Muscle layer of duodenum (tissue), 2 donors: ENCODE results near the gene ROBO2.

Source experiments
- H3K27ac ChIP-seq: one replicate; pipeline ENCODE4 v1.7.0; 2013; ENCODE audit warnings: mild to moderate bottlenecking, low read length
- H3K27me3 ChIP-seq: one replicate; pipeline ENCODE4 v1.7.0; 2013; ENCODE audit warnings: low read depth, mild to moderate bottlenecking, control low read depth, low read length
- H3K36me3 ChIP-seq, 2 donors: one replicate each; pipeline ENCODE4 v1.7.0; 2013; ENCODE audit warnings: low read length in 2 of 2, control low read depth in 1 of 2, mild to moderate bottlenecking in 1 of 2; ENCODE audit not compliant: insufficient read depth in 2 of 2, control insufficient read depth in 1 of 2
- H3K4me1 ChIP-seq, 2 donors: one replicate each; pipeline ENCODE4 v1.7.0; 2013; ENCODE audit warnings: low read length in 2 of 2, mild to moderate bottlenecking in 2 of 2, control low read depth in 1 of 2, moderate library complexity in 1 of 2; ENCODE audit not compliant: insufficient read depth in 2 of 2, control insufficient read depth in 1 of 2
- H3K4me3 ChIP-seq, 2 donors: one replicate each; pipeline ENCODE4 v1.7.0; 2013; ENCODE audit warnings: low read length in 2 of 2, low read depth in 1 of 2, mild to moderate bottlenecking in 1 of 2
- H3K9me3 ChIP-seq, 2 donors: one replicate each; pipeline ENCODE4 v1.7.0; 2013; ENCODE audit warnings: low read length in 2 of 2, control low read depth in 1 of 2, mild to moderate bottlenecking in 1 of 2; ENCODE audit not compliant: control insufficient read depth in 1 of 2
- donor health status: healthy.

The ROBO2 gene

DNA sequence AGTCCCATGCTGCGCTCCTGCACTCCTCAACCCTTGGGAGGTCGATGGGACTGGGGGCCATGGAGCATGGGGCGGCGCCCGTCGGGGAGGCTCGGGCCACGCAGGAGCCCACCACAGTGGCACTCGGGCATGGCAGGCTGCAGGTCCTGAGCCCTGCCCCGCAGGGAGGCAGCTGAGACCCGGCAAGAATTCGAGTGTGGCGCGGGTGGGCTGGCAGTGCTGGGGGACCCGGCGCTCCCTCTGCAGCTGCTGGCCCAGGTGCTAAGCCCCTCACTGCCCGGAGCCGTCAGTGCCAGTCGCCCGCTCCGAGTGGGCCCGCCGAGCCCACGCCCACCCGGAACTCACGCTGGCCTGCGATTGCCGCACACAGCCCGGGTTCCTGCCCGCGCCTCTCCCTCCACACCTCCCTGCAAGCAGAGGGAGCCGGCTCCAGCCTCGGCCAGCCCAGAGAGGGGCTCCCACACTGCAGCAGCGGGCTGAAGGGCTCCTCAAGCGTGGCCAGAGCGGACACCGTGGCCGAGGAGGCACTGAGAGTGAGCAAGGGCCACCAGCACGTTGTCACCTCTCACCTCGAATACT lies 200.3 kb downstream of the ROBO2 start:
- H3K27ac ChIP-seq: no peak overlapping the region
- H3K36me3 ChIP-seq: no peaks in the 10 kb centered on the region
- H3K4me1 ChIP-seq: no peaks in the 10 kb centered on the region
- H3K4me3 ChIP-seq: no peak overlapping the region
- H3K9me3 ChIP-seq: no peaks in the 10 kb centered on the region
- no peaks in the 10 kb centered on the region for H3K27me3 ChIP-seq

DNA sequence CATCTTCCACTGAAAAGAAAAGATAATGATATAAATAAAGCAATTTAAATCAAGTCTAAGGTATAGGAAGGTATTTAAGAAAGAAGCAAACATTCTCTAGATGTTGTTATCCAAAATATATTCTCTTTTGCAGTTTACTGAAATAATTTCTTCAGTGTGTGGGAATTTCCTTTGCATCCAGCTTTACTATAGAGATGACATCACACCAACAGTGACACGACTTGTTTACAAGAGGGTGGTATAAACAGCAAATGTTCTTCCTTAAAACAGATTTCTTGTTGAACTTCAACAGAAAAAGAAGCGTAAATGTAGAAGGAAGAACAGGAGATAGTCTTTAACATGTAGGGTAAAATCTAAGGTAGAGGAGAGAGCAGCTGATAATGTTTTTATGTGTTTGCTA lies 202.5 kb downstream of the ROBO2 start:
- Histone ChIP-seq H3K36me3 (no peaks in the 10 kb centered on the region), H3K27ac (no peak overlapping the region), H3K4me3 (no peak overlapping the region), H3K9me3 (no peaks in the 10 kb centered on the region), H3K27me3 (no peaks in the 10 kb centered on the region), H3K4me1 (no peaks in the 10 kb centered on the region)

DNA sequence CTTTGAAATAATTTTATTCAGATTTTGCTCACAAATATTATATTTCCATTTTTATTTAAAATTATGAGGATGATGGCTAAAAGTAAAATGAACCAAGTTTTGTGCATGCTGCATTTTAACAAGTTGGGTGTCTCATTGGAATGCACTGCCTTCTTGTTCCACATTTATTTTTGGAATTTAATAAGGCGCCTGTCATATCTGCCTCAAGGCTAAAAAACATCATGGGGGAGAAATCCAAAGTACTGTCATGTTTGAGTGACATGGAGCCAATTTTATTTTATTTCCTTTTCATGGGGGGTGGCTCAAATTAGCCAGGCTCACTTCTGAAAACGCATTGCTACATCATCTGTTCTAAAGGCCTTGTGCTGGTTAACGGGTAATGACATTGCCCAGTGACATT lies 205.1 kb downstream of the ROBO2 start:
- no peaks in the 10 kb centered on the region for H3K4me1 ChIP-seq
- no peak overlapping the region for H3K27ac ChIP-seq
- H3K36me3 ChIP-seq: no peaks in the 10 kb centered on the region
- no peaks in the 10 kb centered on the region for H3K27me3 ChIP-seq
- no peak overlapping the region for H3K4me3 ChIP-seq
- no peaks in the 10 kb centered on the region for H3K9me3 ChIP-seq

DNA sequence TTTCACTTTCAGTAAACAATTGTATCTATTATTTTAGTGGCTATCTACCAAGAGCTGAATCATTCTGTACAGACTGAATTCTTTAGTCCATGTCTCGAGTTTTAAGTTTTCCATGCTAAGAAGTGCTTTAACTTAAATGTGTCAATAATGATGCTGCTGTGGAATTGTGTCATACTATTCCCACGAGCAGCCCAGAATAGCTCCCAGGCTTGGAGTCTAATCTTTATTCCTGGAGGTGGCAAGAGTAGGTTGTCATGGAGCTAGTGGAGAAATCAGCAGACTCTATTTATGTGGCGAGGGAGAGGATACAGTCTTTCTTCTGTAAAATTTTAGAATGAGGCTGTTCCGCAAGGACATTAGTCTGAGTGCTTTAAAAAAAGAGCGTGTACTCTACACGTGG lies 207.2 kb downstream of the ROBO2 start:
- Histone ChIP-seq H3K36me3 (no peaks in the 10 kb centered on the region), H3K4me3 (no peak overlapping the region), H3K4me1 (no peaks in the 10 kb centered on the region), H3K27ac (no peak overlapping the region), H3K9me3 (no peaks in the 10 kb centered on the region), H3K27me3 (no peaks in the 10 kb centered on the region)

DNA sequence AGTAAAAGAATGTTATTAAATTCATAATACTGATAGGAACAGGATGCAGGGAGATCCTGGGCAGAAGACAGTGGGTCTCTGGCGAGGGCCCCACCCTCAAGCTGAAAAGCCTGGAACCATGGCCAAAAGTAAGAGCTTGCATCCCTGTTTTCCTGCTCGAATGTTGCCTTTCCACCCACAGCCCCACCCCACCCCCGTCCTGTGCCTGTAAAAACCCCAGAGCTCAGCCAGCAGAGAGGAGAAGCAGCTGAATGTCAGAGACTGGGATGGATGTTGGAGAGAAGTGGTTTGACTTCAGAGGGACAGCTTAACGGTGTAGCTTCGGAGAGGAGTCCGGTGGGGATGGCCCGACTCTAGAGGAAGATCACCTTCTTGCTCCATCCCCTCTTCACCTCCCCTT lies 207.9 kb downstream of the ROBO2 start:
- Histone ChIP-seq H3K9me3 (no peaks in the 10 kb centered on the region), H3K4me3 (no peak overlapping the region), H3K27me3 (no peaks in the 10 kb centered on the region), H3K4me1 (no peaks in the 10 kb centered on the region), H3K36me3 (no peaks in the 10 kb centered on the region), H3K27ac (no peak overlapping the region)

GRCh38 chr3:77248420-77248819 lies 208.5 kb downstream of the ROBO2 start:
- Histone ChIP-seq H3K36me3 (no peaks in the 10 kb centered on the region), H3K27me3 (no peaks in the 10 kb centered on the region), H3K27ac (no peak overlapping the region), H3K4me1 (no peaks in the 10 kb centered on the region), H3K4me3 (no peak overlapping the region), H3K9me3 (no peaks in the 10 kb centered on the region)

DNA sequence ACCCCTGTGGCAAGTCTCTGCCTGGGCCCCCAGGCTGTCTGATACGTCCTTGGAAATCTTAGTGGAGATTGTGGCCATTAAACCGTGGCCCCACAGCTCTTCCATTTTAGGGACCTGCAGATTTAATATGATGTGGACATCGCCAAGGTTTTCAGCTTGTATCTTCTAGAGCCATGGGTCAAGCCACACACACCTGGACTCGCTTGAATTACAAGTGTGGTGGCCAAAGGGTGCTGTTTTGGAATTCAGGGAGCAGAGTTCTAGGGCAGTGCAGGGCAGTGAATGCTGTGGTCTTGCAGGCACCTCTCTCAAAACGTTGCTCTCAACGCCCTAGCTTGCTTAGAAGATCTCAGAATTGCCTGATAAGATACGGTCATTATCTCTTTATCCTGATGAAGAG lies 211.2 kb downstream of the ROBO2 start:
- H3K4me3 ChIP-seq: no peak overlapping the region
- no peaks in the 10 kb centered on the region for H3K36me3 ChIP-seq
- no peaks in the 10 kb centered on the region for H3K9me3 ChIP-seq
- H3K27ac ChIP-seq: no peak overlapping the region
- H3K4me1 ChIP-seq: no peaks in the 10 kb centered on the region
- no peaks in the 10 kb centered on the region for H3K27me3 ChIP-seq

DNA sequence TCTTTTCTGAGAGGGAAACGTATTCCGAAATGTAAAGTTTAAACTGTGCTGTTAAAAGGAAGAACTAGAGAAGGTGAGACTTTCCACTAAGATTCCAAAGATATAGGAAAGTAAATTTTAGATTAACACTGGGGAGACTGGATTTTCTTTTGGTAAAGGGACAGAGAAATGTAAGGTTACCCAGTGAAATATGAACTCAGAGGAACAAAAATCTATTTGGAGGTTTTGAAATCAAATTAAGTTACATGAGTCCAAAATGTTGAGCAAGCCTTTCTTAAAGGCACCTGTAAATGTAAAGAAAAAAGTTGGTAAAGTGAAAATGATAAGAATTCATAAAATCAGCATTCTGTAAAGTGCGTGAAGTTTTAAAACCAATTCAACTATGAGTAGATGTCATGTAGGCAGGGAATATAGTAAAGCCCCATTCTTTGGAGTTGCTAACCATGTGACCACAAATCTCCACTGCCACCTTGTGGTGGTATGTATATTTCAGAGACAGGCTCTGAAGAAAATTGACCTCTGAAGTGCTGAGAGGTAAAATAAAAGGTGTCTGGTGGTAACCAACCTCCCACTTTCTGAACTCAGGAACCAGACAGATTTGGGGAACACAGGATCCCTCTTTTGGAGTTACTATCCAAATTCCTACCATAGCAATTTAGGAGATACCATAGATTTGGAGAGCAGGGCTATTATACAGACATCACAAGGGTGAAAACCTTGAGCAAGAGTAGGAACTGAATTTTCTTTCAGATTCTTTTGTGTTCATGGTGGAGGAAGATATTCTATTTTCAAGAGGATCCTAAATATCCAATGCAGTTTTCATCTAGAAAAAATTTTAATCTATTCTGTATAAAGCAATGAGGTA lies 215.3 kb downstream of the ROBO2 start:
- Histone ChIP-seq H3K9me3 (no peaks in the 10 kb centered on the region), H3K36me3 (no peaks in the 10 kb centered on the region), H3K27me3 (no peaks in the 10 kb centered on the region), H3K4me1 (no peaks in the 10 kb centered on the region), H3K4me3 (no peak overlapping the region), H3K27ac (no peak overlapping the region)

- no peaks in the 10 kb centered on the region for H3K9me3 ChIP-seq
- H3K4me3 ChIP-seq: no peak overlapping the region
- H3K4me1 ChIP-seq: no peaks in the 10 kb centered on the region
- H3K36me3 ChIP-seq: no peaks in the 10 kb centered on the region
- H3K27me3 ChIP-seq: no peaks in the 10 kb centered on the region
- no peak overlapping the region for H3K27ac ChIP-seq
Measured at GRCh38 chr3:77256584-77257503, 216.9 kb downstream of the ROBO2 start.

- H3K4me3 ChIP-seq: no peak overlapping the region
Measured at GRCh38 chr3:77259694-77260093, 219.8 kb downstream of the ROBO2 start.

GRCh38 chr3:77262361-77262760 lies 222.5 kb downstream of the ROBO2 start:
- no peaks in the 10 kb centered on the region for H3K4me1 ChIP-seq
- no peaks in the 10 kb centered on the region for H3K9me3 ChIP-seq
- no peak overlapping the region for H3K27ac ChIP-seq
- no peaks in the 10 kb centered on the region for H3K27me3 ChIP-seq
- H3K36me3 ChIP-seq: no peaks in the 10 kb centered on the region
- no peak overlapping the region for H3K4me3 ChIP-seq

More at GRCh38 chr3:77259694-77260093, 219.8 kb downstream of the ROBO2 start:
- Histone ChIP-seq H3K36me3 (no peaks in the 10 kb centered on the region), H3K27ac (no peak overlapping the region), H3K9me3 (no peaks in the 10 kb centered on the region), H3K4me1 (no peaks in the 10 kb centered on the region), H3K27me3 (no peaks in the 10 kb centered on the region)
